Right cardiac atrium (tissue), 5 donors: ENCODE results near the gene RRAD. TPM values are rescaled to one million over a fixed set of nuclear protein-coding genes. Genes with fewer than 3 reads are reported as not detected.

Experiments
- ATAC-seq, 2 donors: fragments of 200-7000 bp; cut with Tn5 transposase; one replicate each; pipeline versions ENCODE4 v1.8.0 to v1.9.1; 2020; ENCODE audit warnings: moderate library complexity in 2 of 2, mild to moderate bottlenecking in 1 of 2
- DNase-seq, 3 donors: peaks; one replicate each; pipeline ENCODE4 v3.0.0-alpha.2; 2020
- H3K27ac ChIP-seq: one replicate; pipeline ENCODE4 v1.5.1; 2013; ENCODE audit warnings: mild to moderate bottlenecking, low read length, control low read depth, moderate library complexity
- H3K27me3 ChIP-seq: one replicate; pipeline ENCODE4 v1.6.1; 2013; ENCODE audit not compliant: control insufficient read depth, insufficient read depth
- H3K4me1 ChIP-seq: one replicate; pipeline ENCODE4 v1.6.1; 2013; ENCODE audit warnings: low read length; ENCODE audit not compliant: control insufficient read depth, insufficient read depth
- H3K4me3 ChIP-seq: one replicate; pipeline ENCODE4 v1.5.1; 2013; ENCODE audit warnings: low read length, control low read depth
- H3K9me3 ChIP-seq: one replicate; pipeline ENCODE4 v1.6.1; 2013; ENCODE audit warnings: low read length; ENCODE audit not compliant: control insufficient read depth
- WGBS: extraction: QIAGEN DNeasy Blood & Tissue Kit; methylation state at CpG from one replicate; pipeline ENCODE4 v1.1.7; 2013; 5-methylcytosine and 5-hydroxymethylcytosine counted together
- intact Hi-C, 4 donors: fragments of 100-400 bp; cut with DNase I; formaldehyde crosslinking; loops; one replicate each; pipeline versions ENCODE4 v1.11.0 to v1.14.0; 2022 to 2023
- polyA plus RNA-seq: library from polyadenylated mRNA; stranded (reverse); fragments of 200-250 nt; gene quantifications from one replicate; pipeline ENCODE4 v1.2.3, GENCODE V29; 2013
- total RNA-seq, 4 donors: library from RNA; stranded (reverse); fragmentation: NEBNext Ultra II Directional; extraction: Animal tissue kit (Norgen Biotek cat#: 25700); gene quantifications; one replicate each; pipeline ENCODE4 v1.2.1, GENCODE V29; 2021
- donor health status: healthy with polysubstance abuse.
- donor health status: DM: no; HTN: yes; CAD: no.
- donor health status: DM: no; HTN: no; CAD: no.
- donor health status: DM: no; HTN: yes; CAD: no; lungs with severe emphysema.
- donor health status: DM: yes; HTN: yes; CAD: no.

Gene RRAD
- total and polyA plus RNA-seq, 5 donors, result 135 to 375 (median 143) TPM

DNA sequence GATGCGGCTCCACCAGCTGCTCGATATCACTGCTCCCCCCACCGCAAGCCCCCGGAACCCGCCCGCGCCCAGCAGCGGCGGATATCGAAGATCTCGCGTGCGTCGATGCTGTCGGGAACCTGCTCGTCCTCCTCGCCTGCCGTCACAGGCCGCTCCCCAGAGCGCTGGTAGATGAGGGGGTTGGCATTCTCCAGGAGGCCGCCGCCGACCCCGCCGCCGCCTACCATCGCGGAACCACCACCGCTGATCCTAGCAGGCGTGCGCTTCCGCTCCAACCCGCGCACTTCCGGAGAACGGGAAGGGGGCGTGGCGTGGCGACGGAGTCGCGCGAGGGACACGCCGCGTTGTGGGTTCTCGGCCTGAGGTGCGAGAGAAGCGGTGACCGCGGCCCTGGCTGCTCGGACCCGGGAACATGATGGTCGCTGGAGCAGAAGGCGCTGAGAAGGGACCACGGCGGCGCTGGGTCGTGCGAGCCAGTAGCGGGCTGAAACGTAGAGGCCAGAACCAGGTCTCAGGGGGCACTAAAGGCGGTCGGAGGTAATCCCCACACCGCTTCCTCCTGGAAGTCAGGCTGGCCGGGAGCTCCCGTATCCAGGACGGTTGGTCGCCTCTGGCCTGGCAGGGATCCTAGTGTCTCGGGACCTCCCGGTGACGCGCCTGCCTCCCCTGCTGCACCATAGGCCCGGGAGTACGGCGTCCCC lies 9.0 kb upstream of the RRAD start, which contains the start of gene CIAO2B:
Gene CIAO2B, minus strand, starts transcription at position 265 of the 701 bp plus-strand sequence. Its CDS starts 38 bp downstream, at position 227.
- under 1% methylated on average over 76 of the region's 76 CpGs for WGBS
- intact Hi-C loops, result loop anchor here in 2 of 4 donors (5.0 kb wide), 1 partner anchor 37 kb away; no protein-coding TSS in a partner anchor
- H3K4me1 ChIP-seq, result peaks cover 3% of the 10 kb centered on the region
- H3K4me3 ChIP-seq, result peak within 1 kb of the TSS; percentile 62
- ATAC-seq (peak; percentile 86 to 87), DNase-seq (peak; percentile 91 to 97 (median 96))
- H3K9me3 ChIP-seq, result no peaks in the 10 kb centered on the region
- H3K27me3 ChIP-seq, result no peaks in the 10 kb centered on the region
- H3K27ac ChIP-seq, result peak within 1 kb of the TSS; percentile 84

DNA sequence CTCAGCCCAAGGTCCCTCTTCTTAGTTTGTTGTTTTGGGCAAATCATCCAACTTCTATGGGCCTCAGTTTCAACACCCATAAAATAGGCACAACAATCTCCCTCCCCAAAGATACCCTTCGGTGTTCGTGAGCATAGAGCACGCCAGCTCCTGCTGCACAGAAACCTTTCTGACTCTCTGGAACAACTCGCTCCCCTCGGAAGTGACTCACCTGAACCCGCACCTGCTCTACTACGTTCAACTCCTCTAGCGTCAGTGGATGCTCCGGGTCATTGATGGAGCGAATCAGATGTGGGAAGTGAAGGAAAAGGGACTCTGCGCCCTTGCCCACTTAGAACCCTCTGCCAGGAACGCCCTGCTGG lies 8.4 kb upstream of the RRAD start:
- DNase-seq (no peak), ATAC-seq (peak in 1 of 2 donors; percentile 2)
- peak overlapping the region; percentile 83 for H3K27ac ChIP-seq
- peaks cover 3% of the 10 kb centered on the region for H3K4me1 ChIP-seq
- H3K9me3 ChIP-seq, result no peaks in the 10 kb centered on the region
- WGBS, result 2% methylated on average over 12 of the region's 12 CpGs
- H3K27me3 ChIP-seq, result no peaks in the 10 kb centered on the region
- intact Hi-C loops, result loop anchor here in 2 of 4 donors (5.0 kb wide), 1 partner anchor 36 kb away; no protein-coding TSS in a partner anchor
- H3K4me3 ChIP-seq, result peak overlapping the region; percentile 62

DNA sequence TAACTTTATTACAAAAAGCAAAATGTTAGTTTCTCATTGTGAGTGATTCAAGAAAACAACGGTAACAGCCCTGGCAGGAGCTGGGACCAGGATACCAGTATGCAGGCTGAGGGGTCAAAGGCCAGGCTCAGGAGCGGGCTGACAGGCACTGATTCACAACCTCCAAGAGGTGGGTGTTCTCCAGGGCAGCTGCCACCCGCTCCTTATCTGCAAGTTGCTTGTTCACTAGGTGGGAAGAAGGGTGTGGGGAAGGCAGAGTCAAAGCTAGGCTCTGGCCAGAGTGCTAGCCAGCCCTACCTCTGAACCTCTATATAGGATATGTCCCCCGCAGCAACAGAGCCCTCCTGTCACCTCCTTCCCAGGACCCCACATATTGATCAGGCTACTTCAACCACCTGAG lies 6.7 kb upstream of the RRAD start:
- Histone ChIP-seq H3K4me1 (peaks cover 9% of the 10 kb centered on the region), H3K27ac (no peak overlapping the region), H3K9me3 (no peaks in the 10 kb centered on the region), H3K4me3 (no peak overlapping the region), H3K27me3 (no peaks in the 10 kb centered on the region)
- 86% methylated on average over 4 of the region's 4 CpGs for WGBS
- peak in 1 of 3 donors; percentile 62 for DNase-seq
- intact Hi-C loops, result loop anchor here in 2 of 4 donors (5.0 kb wide), 1 partner anchor 35 kb away; no protein-coding TSS in a partner anchor
- ATAC-seq, result no peak

DNA sequence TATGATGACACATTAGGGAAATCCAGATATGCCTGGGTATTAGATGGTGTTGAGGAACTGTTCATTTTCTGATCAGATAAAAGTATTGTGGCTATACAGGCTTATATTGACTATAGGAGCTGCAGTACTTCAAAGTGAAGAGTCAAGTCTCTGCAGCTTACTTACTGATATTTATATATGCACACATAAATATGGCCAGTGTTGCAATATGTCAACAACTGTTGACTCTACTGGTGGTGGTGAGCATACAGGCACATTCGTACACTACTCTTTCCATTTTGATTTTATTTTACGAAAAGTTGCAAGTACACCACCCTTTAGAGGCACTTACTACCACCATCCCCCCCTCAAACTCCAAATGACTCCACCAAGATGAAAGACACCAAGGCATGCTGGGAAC lies 6.3 kb upstream of the RRAD start:
- H3K9me3 ChIP-seq, result no peaks in the 10 kb centered on the region
- peaks cover 9% of the 10 kb centered on the region for H3K4me1 ChIP-seq
- no peaks in the 10 kb centered on the region for H3K27me3 ChIP-seq
- H3K4me3 ChIP-seq, result no peak overlapping the region
- DNase-seq (no peak), ATAC-seq (no peak)
- intact Hi-C loops, result loop anchor here in 2 of 4 donors (5.0 kb wide), 1 partner anchor 34 kb away; no protein-coding TSS in a partner anchor
- no peak overlapping the region for H3K27ac ChIP-seq
- 87% methylated on average over 2 of the region's 2 CpGs for WGBS

DNA sequence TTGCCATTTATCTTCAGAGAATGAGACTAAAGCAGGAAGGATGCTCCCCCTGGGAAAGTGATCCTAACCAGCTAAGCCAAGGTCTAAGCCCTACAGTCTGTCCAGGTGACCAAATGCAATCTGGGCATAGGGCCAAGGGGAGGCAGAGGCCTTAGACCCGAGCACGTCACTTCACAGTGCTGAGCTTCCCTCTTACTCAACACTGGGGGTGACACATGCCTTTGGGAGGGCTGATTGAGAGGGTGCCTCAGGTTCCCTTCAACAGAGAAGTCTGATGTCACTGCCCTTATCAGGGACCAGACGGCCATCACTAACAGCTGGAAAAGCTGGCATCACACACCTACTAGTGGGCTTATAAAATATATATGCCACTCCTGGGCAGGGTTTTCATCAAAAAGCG lies 4.9 kb upstream of the RRAD start:
- peaks cover 9% of the 10 kb centered on the region for H3K4me1 ChIP-seq
- peak in 1 of 2 donors; percentile 1 for ATAC-seq
- no peaks in the 10 kb centered on the region for H3K9me3 ChIP-seq
- intact Hi-C loops, result loop anchor here in 2 of 4 donors (5.0 kb wide), 1 partner anchor 33 kb away; no protein-coding TSS in a partner anchor
- no peak overlapping the region for H3K4me3 ChIP-seq
- 47% methylated on average over 4 of the region's 4 CpGs for WGBS
- no peaks in the 10 kb centered on the region for H3K27me3 ChIP-seq
- peak in 2 of 3 donors; percentile 29 to 55 for DNase-seq
- H3K27ac ChIP-seq, result peak overlapping the region; percentile 22

DNA sequence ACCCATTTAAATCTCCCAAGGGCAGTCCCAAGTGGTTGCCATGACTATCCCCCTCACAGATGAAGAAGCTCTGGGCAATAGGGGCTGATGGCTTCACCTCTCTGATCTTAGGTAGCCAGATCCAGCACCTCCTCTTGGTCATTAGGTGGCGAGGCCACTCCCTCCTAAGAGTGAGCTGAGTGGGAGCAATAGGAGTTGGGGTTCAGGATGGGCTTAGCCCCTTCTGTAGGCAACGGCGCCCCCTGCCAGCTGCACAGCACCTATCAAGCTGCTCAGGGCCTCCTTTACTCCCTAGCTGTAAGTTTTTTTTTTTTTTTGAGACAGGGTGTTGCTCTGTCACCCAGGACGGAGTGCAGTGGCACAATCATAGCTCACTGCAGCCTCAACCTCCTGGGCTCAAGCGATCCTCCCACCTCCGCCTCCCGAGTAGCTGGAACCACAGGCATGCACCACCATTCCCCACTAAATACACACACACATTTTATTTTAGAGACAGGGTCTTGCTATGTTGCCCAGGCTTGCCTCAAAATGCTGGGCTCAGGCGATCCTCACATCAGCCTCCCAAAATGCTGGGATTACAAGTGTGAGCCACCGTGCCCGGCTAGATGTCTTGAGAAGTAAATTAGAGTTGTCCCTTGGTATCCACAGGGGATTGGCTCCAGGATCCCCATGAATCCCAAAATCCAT lies 3.5 kb upstream of the RRAD start:
- ATAC-seq, result no peak
- WGBS, result 75% methylated on average over 10 of the region's 10 CpGs
- intact Hi-C loops, result no loop called here
- H3K27me3 ChIP-seq, result no peaks in the 10 kb centered on the region
- H3K4me3 ChIP-seq, result no peak overlapping the region
- peak overlapping the region; percentile 55 for H3K27ac ChIP-seq
- peaks cover 9% of the 10 kb centered on the region for H3K4me1 ChIP-seq
- peak in 1 of 3 donors; percentile 77 for DNase-seq
- no peaks in the 10 kb centered on the region for H3K9me3 ChIP-seq

DNA sequence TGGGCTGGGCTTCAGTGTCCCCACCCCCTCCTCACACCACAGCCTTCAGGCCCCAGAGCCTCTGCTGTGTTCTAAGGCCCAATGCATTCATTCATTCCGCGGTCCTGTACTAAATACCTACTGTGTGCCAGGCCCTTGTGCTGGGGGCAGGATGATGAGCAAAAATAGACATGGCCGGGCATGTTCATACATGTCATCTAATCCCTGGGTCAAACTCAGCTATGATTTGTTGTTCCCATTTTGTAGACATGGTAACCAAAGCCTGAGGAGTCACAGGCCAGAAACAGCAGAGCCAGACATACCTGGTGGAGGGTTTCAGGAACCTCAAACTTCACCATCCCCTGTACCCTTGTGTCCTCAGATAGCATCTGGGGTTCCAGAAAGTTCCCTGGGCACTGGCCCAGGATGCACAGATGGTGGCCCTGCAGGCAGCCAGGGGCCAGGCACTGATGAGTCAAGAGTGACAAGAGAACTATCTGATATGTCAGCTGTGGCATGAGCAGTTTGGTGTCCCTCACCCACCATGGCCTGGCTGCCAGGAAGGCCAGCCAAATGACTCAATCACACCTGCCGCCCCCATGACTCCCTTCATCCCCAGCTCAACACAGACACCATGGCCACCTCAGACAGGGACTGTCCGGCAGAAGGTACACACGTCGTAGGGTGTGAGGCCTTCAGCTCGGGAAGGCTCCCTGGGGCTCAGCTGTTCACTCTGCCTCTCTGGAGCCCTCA lies 2.7 kb upstream of the RRAD start:
- H3K27ac ChIP-seq, result peak overlapping the region; percentile 55
- no peaks in the 10 kb centered on the region for H3K9me3 ChIP-seq
- intact Hi-C loops, result no loop called here
- H3K27me3 ChIP-seq, result no peaks in the 10 kb centered on the region
- no peak overlapping the region for H3K4me3 ChIP-seq
- WGBS, result 70% methylated on average over 8 of the region's 8 CpGs
- H3K4me1 ChIP-seq, result peaks cover 6% of the 10 kb centered on the region
- peak in 1 of 3 donors; percentile 68 for DNase-seq
- ATAC-seq, result peak in 1 of 2 donors; percentile 12

DNA sequence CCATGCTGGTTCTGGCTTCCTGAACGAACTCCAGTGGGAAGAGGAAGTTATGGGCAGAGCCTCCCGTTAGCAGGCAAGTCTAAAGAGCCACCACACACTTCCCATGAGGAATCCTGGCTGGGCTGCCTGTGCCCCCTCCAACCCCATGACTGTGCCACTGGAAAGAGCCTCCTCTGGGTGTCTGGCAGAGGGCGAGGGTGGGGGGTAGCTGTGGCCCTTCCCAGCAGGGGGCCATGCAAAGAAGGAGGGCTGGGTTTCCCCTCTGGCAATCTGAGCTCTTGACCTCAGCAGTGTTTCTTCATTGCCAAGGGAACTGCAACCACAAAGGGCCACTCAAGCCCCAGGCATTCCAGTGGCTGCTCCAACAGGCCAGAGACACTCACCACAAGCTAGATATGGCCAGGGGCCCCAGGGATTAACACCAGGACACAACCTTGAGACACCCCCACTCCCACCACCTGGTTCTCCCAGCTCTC lies 1.7 kb upstream of the RRAD start:
- intact Hi-C loops, result no loop called here
- ATAC-seq (peak; percentile 20 to 28), DNase-seq (peak; percentile 54 to 74 (median 70))
- Histone ChIP-seq H3K27ac (peak overlapping the region; percentile 86), H3K9me3 (no peaks in the 10 kb centered on the region), H3K4me1 (peaks cover 6% of the 10 kb centered on the region), H3K27me3 (no peaks in the 10 kb centered on the region), H3K4me3 (no peak overlapping the region)
- 31% methylated on average over 3 of the region's 3 CpGs for WGBS

DNA sequence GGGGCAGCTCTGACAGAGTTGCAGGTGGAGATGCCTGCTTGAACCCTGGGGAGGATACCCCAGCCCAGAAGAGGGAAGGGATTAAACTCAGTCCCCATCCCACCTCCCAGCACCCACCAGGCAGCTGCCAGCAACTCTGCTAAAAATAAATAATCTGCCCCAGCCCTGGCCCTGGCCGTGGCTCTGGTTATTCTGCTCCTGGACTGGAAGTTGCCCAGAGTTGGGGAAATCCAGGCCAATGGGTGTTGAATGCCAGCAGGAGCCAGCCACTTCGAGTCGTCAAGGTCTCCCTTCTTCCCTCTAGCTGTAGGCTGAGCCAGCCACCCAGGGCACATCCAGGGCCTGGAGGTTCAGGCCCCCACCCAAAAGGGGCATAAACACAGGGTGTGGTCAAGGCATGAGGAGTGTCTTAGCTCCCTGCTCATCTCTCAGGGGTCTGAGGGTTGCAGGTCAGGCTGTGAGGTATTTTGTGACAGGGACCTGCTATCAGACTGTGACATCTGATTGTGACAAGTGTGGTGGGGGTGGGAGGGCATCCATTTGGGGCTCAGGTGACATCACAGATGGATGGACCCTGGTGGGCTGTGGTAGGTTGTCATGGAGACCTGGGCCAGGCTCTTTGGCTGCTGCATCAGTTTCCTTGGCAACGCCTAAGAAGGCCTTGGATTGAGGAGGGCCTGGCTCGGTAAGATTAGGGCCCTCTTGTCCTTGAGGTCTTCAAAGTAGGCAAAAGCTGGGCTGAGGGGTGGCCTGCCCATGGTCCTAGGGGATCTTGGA lies 1.0 kb upstream of the RRAD start:
- H3K4me3 ChIP-seq, result peak overlapping the region; percentile 67
- 48% methylated on average over 5 of the region's 5 CpGs for WGBS
- ATAC-seq, result peak; percentile 13 to 23

More for the DNA sequence above, 1.0 kb upstream of the RRAD start:
- Histone ChIP-seq H3K27me3 (no peaks in the 10 kb centered on the region), H3K9me3 (no peaks in the 10 kb centered on the region), H3K27ac (peak overlapping the region; percentile 86), H3K4me1 (peaks cover 6% of the 10 kb centered on the region)
- peak in 2 of 3 donors; percentile 76 to 78 for DNase-seq
- intact Hi-C loops, result no loop called here
